Mesangial cell (primary cell): Measurements from ENCODE around the gene TMEM231. TPM values are rescaled to one million over a fixed set of nuclear protein-coding genes. Genes with fewer than 3 reads are reported as not detected.

Experiments used
- total RNA-seq: library from RNA; depleted of rRNA; stranded (reverse); fragments of >200 nt; gene quantifications from 2 replicates; pipeline ENCODE4 v1.2.3, GENCODE V29; 2015

The TMEM231 gene
- total RNA-seq = 14.0 and 24.0 TPM in 2 replicates

GRCh38 chr16:75555707-75556430 lies at the start of gene TMEM231:
TSS of gene TMEM231 (minus strand) at chr16:75556252. CDS start at chr16:75556209, 43 bp downstream.

GRCh38 chr16:75566040-75566757 lies 10.1 kb upstream of the TMEM231 start, which contains the start of gene GABARAPL2:
TSS of gene GABARAPL2 (plus strand) at chr16:75566379. CDS start at chr16:75566487, 108 bp downstream.

GRCh38 chr16:75535901-75536300 lies 20.2 kb downstream of the TMEM231 start, which contains the start of gene CHST5:
TSS of gene CHST5 (minus strand) at chr16:75536108. CDS start at chr16:75530384, 5,724 bp downstream.

GRCh38 chr16:75495076-75495674 lies 60.9 kb downstream of the TMEM231 start, which contains the start of gene CHST6:
TSS of gene CHST6 (minus strand) at chr16:75495441. CDS start at chr16:75479828, 15,613 bp downstream.

Other genes with a start within 250 kb of the TMEM231 start
- 15.0 and 16.3 TPM in 2 replicates for gene CFDP1, start 122.7 kb downstream of the TMEM231 start, total RNA-seq
- 8.6 and 11.7 TPM in 2 replicates for gene TMEM170A, start 91.6 kb downstream of the TMEM231 start, total RNA-seq
- gene CHST6, start 60.8 kb downstream of the TMEM231 start, total RNA-seq = 0.89 and 2.8 TPM in 2 replicates
- not detected in 2 replicates for gene CHST5, start 20.1 kb downstream of the TMEM231 start, total RNA-seq
- gene GABARAPL2, start 10.1 kb upstream of the TMEM231 start, total RNA-seq = 30.6 and 32.6 TPM in 2 replicates
- 35.9 and 55.6 TPM in 2 replicates for gene ADAT1, start 67.0 kb upstream of the TMEM231 start, total RNA-seq
- gene KARS1, start 91.4 kb upstream of the TMEM231 start, total RNA-seq = 110 and 161 TPM in 2 replicates
- 21.8 and 38.3 TPM in 2 replicates for gene TERF2IP, start 91.5 kb upstream of the TMEM231 start, total RNA-seq
- gene CPHXL2, start 120.8 kb upstream of the TMEM231 start, total RNA-seq = not detected in 2 replicates
- gene DUXB, start 145.2 kb upstream of the TMEM231 start, total RNA-seq = not detected in 2 replicates
- gene CPHXL, start 170.2 kb upstream of the TMEM231 start, total RNA-seq = not detected in 2 replicates